Smooth muscle cell (in vitro differentiated cells): ENCODE data around the gene HSF2BP. TPM values are rescaled to one million over a fixed set of nuclear protein-coding genes. Genes with fewer than 3 reads are reported as not detected.
A peak's percentile ranks its signal among the peaks of the same experiment; 100 is the strongest.

Experiments
- DNase-seq: peaks from one replicate; lab custom pipeline; 2025; ENCODE audit not compliant: unreplicated experiment; lab: John Stamatoyannopoulos, UW
- H2AFZ ChIP-seq: fragments of 200-600 bp; sonication (generic); 2 replicates; pipeline ENCODE4 v1.6.0; 2016; ENCODE audit warnings: antibody characterized with exemption, low read depth, mild to moderate bottlenecking
- H3F3A ChIP-seq: fragments of 200-600 bp; sonication (generic); 2 replicates; pipeline ENCODE4 v1.6.0; 2017; ENCODE audit warnings: antibody characterized with exemption, low read depth
- H3K27ac ChIP-seq: fragments of 200-600 bp; sonication (generic); 2 replicates; pipeline ENCODE4 v1.5.1; 2016; ENCODE audit warnings: low read depth, mild to moderate bottlenecking
- H3K27me3 ChIP-seq: fragments of 200-600 bp; sonication (generic); 2 replicates; pipeline ENCODE4 v1.6.1; 2016; ENCODE audit warnings: low read depth, mild to moderate bottlenecking
- H3K36me3 ChIP-seq: fragments of 200-600 bp; sonication (generic); 2 replicates; pipeline ENCODE4 v1.5.1; 2016; ENCODE audit warnings: low read depth
- H3K4me1 ChIP-seq: fragments of 200-600 bp; sonication (generic); 2 replicates; pipeline ENCODE4 v1.5.1; 2016; ENCODE audit warnings: low read depth
- H3K4me2 ChIP-seq: fragments of 200-600 bp; sonication (generic); 2 replicates; pipeline ENCODE4 v1.6.0; 2016; ENCODE audit warnings: mild to moderate bottlenecking
- H3K4me3 ChIP-seq: fragments of 200-600 bp; sonication (generic); 2 replicates; pipeline ENCODE4 v1.5.1; 2016; ENCODE audit warnings: mild to moderate bottlenecking
- H3K79me2 ChIP-seq: fragments of 200-600 bp; sonication (generic); 2 replicates; pipeline ENCODE4 v1.6.0; 2016; ENCODE audit warnings: low read depth, mild to moderate bottlenecking
- H3K9ac ChIP-seq: fragments of 200-600 bp; sonication (generic); 2 replicates; pipeline ENCODE4 v1.6.0; 2016; ENCODE audit warnings: low read depth
- H3K9me3 ChIP-seq: fragments of 200-600 bp; sonication (generic); replicated peaks from 2 replicates; pipeline ENCODE4 v1.5.1; 2016; ENCODE audit warnings: low read depth
- H4K20me1 ChIP-seq: fragments of 200-600 bp; sonication (generic); 2 replicates; pipeline ENCODE4 v1.6.0; 2016; ENCODE audit warnings: low read depth
- CTCF ChIP-seq: fragments of 200-600 bp; sonication (generic); IDR thresholded peaks from 2 replicates; pipeline ENCODE4 v1.5.1; 2017; ENCODE audit warnings: borderline replicate concordance, mild to moderate bottlenecking, antibody characterized with exemption; ENCODE audit not compliant: insufficient read depth, poor library complexity, severe bottlenecking
- WGBS: methylation state at CpG from one replicate; pipeline ENCODE4 v1.1.7; 2016; ENCODE audit warnings: low lambda C conversion rate; 5-methylcytosine and 5-hydroxymethylcytosine counted together
- polyA plus RNA-seq: library from polyadenylated mRNA; unstranded; fragments of >200 nt; fragmentation: Nextera tagmentation; extraction: Ambion mirVana; gene quantifications from 2 replicates; pipeline ENCODE4 v1.2.1, GENCODE V29; 2016
- total RNA-seq: library from RNA; depleted of rRNA; stranded (reverse); fragments of >200 nt; gene quantifications from 2 replicates; pipeline ENCODE4 v1.2.3, GENCODE V29; 2014

Gene HSF2BP
- total and polyA plus RNA-seq, 2 experiments from 2014 or later: 0.97 to 1.9 TPM

- no peak for DNase-seq
- Histone ChIP-seq H3K9me3 (no peaks in the 10 kb centered on the region), H3K27me3 (no peaks in the 10 kb centered on the region), H3F3A (peaks cover 3% of the 10 kb centered on the region), H4K20me1 (no peaks in the 10 kb centered on the region), H3K36me3 (no peaks in the 10 kb centered on the region), H3K9ac (no peak overlapping the region), H3K4me3 (no peak overlapping the region), H3K4me1 (peaks cover 16% of the 10 kb centered on the region), H2AFZ (no peak overlapping the region), H3K4me2 (no peak overlapping the region), H3K79me2 (no peaks in the 10 kb centered on the region), H3K27ac (no peak overlapping the region)
- 84% methylated on average over 2 of the region's 2 CpGs for WGBS
- TF ChIP-seq CTCF: no peak
Measured at GRCh38 chr21:43590194-43590593, 69.1 kb downstream of the HSF2BP start.

GRCh38 chr21:43588957-43589356 is 70.3 kb downstream of the HSF2BP start:
- Histone ChIP-seq H3K79me2 (no peaks in the 10 kb centered on the region), H4K20me1 (no peaks in the 10 kb centered on the region), H3K4me1 (peaks cover 16% of the 10 kb centered on the region), H3K27ac (peak overlapping the region; percentile 20), H3K9me3 (no peaks in the 10 kb centered on the region), H3K4me3 (no peak overlapping the region), H3K4me2 (no peak overlapping the region), H3K27me3 (no peaks in the 10 kb centered on the region), H3K36me3 (no peaks in the 10 kb centered on the region), H3K9ac (no peak overlapping the region), H2AFZ (no peak overlapping the region), H3F3A (no peaks in the 10 kb centered on the region)
- no peak for DNase-seq
- WGBS: 65% methylated on average over 1 of the region's 1 CpG
- TF ChIP-seq CTCF: no peak

GRCh38 chr21:43585924-43586413 is 73.3 kb downstream of the HSF2BP start:
- Histone ChIP-seq H3K4me1 (peaks cover 16% of the 10 kb centered on the region), H2AFZ (no peak overlapping the region), H3K4me2 (peak overlapping the region; percentile 67), H3F3A (no peaks in the 10 kb centered on the region), H3K9ac (peak overlapping the region; percentile 20), H3K36me3 (no peaks in the 10 kb centered on the region), H3K27ac (peak overlapping the region; percentile 80), H3K79me2 (no peaks in the 10 kb centered on the region), H3K9me3 (no peaks in the 10 kb centered on the region), H3K27me3 (no peaks in the 10 kb centered on the region), H4K20me1 (no peaks in the 10 kb centered on the region), H3K4me3 (no peak overlapping the region)
- no peak for DNase-seq
- 15% methylated on average over 9 of the region's 9 CpGs for WGBS
- TF ChIP-seq CTCF: no peak

- H3K4me3 ChIP-seq: no peak overlapping the region
- DNase-seq: no peak
- no peak overlapping the region for H2AFZ ChIP-seq
- H3K9me3 ChIP-seq: no peaks in the 10 kb centered on the region
- H3F3A ChIP-seq: no peaks in the 10 kb centered on the region
- no peaks in the 10 kb centered on the region for H3K27me3 ChIP-seq
- no peaks in the 10 kb centered on the region for H4K20me1 ChIP-seq
- H3K79me2 ChIP-seq: no peaks in the 10 kb centered on the region
- peaks cover 16% of the 10 kb centered on the region for H3K4me1 ChIP-seq
- no peaks in the 10 kb centered on the region for H3K36me3 ChIP-seq
- TF ChIP-seq CTCF: no peak
- H3K27ac ChIP-seq: peak overlapping the region; percentile 80
- H3K4me2 ChIP-seq: peak overlapping the region; percentile 67
- 82% methylated on average over 4 of the region's 4 CpGs for WGBS
- no peak overlapping the region for H3K9ac ChIP-seq
Measured at GRCh38 chr21:43585514-43585913, 73.8 kb downstream of the HSF2BP start.
